ENCODE data around the gene ADAMTS7. TPM values are rescaled to one million over a fixed set of nuclear protein-coding genes. Genes with fewer than 3 reads are reported as not detected.
"Not testable (repeated sequence)": the region's sequence is repeated elsewhere in the genome, so short reads cannot be mapped to it uniquely, and the experiment has no call there.

ADAMTS7 gene
- polyA plus RNA-seq, 1 donor = 10.6 TPM

DNA sequence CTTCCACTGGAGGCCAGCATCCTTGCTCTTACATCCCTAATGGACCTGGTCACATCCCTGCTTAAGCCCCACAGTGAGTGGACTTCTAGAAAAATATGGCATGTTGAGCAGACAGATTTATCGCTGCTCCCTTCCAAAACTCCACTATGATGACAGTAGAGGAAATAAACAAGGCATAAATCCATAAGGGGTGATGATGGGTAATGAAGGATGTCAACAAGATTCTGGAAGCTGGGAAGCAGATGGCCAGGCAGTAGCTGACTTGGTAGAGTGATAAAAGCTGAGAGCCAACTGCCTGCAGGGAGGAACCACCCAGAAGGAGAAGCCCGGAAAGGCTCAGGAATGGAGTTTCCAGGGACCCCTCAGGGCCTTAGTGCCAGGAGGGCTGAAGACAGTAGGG lies 28.9 kb downstream of the ADAMTS7 start:
- H3K27ac ChIP-seq (ENCODE audit: low read length); H3K9me3 ChIP-seq (ENCODE audit: control insufficient read depth, low read depth, low read length); H3K4me3 ChIP-seq (ENCODE audit: low read length); H3K4me1 ChIP-seq (ENCODE audit: control insufficient read depth, insufficient read depth, low read length); DNase-seq; H3K36me3 ChIP-seq (ENCODE audit: control insufficient read depth, insufficient read depth, low read length); H3K27me3 ChIP-seq (ENCODE audit: control insufficient read depth, insufficient read depth, low read length): not testable (repeated sequence)
- no CpG with 5 or more reads among the region's 2 CpGs for WGBS (ENCODE audit: insufficient coverage, low lambda C conversion rate)

GRCh38 chr15:78781381-78781780 lies 29.9 kb downstream of the ADAMTS7 start:
- not testable (repeated sequence) for H3K4me1 ChIP-seq (ENCODE audit: control insufficient read depth, insufficient read depth, low read length); DNase-seq; H3K4me3 ChIP-seq (ENCODE audit: low read length); H3K36me3 ChIP-seq (ENCODE audit: control insufficient read depth, insufficient read depth, low read length); H3K27me3 ChIP-seq (ENCODE audit: control insufficient read depth, insufficient read depth, low read length); H3K9me3 ChIP-seq (ENCODE audit: control insufficient read depth, low read depth, low read length); H3K27ac ChIP-seq (ENCODE audit: low read length)
- WGBS (ENCODE audit: insufficient coverage, low lambda C conversion rate) = no CpG with 5 or more reads among the region's 4 CpGs

DNA sequence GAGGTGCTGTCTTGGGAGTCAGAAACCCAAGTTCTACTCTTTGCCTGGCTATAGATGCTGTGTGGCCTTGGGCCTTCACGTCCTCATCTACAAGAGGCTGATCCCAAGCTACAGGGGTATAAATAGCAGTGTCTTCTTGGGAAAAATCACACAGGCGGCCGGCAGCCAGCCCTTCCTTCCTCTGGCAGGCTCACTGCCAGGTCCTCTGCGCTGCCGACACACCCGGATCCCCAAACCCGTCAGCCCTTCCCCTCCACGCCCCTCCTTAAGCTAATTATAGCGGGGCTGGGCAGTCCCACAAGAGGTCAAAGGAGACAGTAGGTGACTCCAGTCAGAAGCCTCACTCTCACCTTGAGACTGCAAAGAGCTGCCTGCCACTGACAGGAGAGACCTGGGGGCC lies 31.3 kb downstream of the ADAMTS7 start:
- H3K4me1 ChIP-seq (ENCODE audit: control insufficient read depth, insufficient read depth, low read length); H3K9me3 ChIP-seq (ENCODE audit: control insufficient read depth, low read depth, low read length); H3K36me3 ChIP-seq (ENCODE audit: control insufficient read depth, insufficient read depth, low read length); H3K27me3 ChIP-seq (ENCODE audit: control insufficient read depth, insufficient read depth, low read length); H3K27ac ChIP-seq (ENCODE audit: low read length); H3K4me3 ChIP-seq (ENCODE audit: low read length); DNase-seq: not testable (repeated sequence)
- WGBS (ENCODE audit: insufficient coverage, low lambda C conversion rate) = no CpG with 5 or more reads among the region's 9 CpGs

DNA sequence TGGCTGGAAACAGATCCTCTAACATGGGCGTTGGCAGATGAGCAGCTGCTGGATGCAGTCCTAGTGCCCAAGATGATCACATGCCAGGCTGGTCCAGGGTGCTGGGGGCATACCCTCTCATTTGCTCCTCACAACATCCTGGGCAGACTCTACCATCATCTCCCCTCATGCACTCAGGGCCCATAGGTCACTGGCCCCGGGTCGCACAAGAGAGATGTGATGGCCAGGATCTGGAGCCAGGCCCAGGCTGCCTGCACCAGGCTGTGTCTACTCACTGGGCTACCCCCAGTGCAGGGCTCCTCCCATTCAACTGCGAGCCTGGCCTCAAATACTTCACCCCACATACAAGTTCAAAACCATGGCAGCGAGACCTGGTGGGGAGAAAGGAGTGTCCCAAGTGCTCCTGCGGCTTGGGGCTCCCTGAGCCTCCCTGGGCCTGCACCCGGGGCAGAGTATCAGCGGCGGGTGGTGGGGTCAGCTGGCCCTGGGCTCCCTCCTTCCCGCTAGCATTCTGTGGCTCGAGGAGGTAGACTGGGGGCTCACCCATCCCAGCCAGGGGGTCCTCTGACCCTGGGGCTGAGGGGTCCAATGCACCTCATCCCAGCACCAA lies 32.0 kb downstream of the ADAMTS7 start:
- not testable (repeated sequence) for H3K36me3 ChIP-seq (ENCODE audit: control insufficient read depth, insufficient read depth, low read length); H3K27ac ChIP-seq (ENCODE audit: low read length); H3K27me3 ChIP-seq (ENCODE audit: control insufficient read depth, insufficient read depth, low read length); H3K9me3 ChIP-seq (ENCODE audit: control insufficient read depth, low read depth, low read length); DNase-seq; H3K4me1 ChIP-seq (ENCODE audit: control insufficient read depth, insufficient read depth, low read length); H3K4me3 ChIP-seq (ENCODE audit: low read length)
- WGBS (ENCODE audit: insufficient coverage, low lambda C conversion rate) = no CpG with 5 or more reads among the region's 11 CpGs

GRCh38 chr15:78778422-78778821 lies 32.8 kb downstream of the ADAMTS7 start:
- DNase-seq = no peak
- H3K4me1 ChIP-seq (ENCODE audit: control insufficient read depth, insufficient read depth, low read length) = no peaks in the 10 kb centered on the region
- H3K27ac ChIP-seq (ENCODE audit: low read length) = no peak overlapping the region
- no peak overlapping the region for H3K4me3 ChIP-seq (ENCODE audit: low read length)
- WGBS (ENCODE audit: insufficient coverage, low lambda C conversion rate) = no CpG with 5 or more reads among the region's 5 CpGs
- H3K9me3 ChIP-seq (ENCODE audit: control insufficient read depth, low read depth, low read length) = no peaks in the 10 kb centered on the region
- no peaks in the 10 kb centered on the region for H3K36me3 ChIP-seq (ENCODE audit: control insufficient read depth, insufficient read depth, low read length)
- H3K27me3 ChIP-seq (ENCODE audit: control insufficient read depth, insufficient read depth, low read length) = no peaks in the 10 kb centered on the region

- WGBS (ENCODE audit: insufficient coverage, low lambda C conversion rate) = no CpG with 5 or more reads among the region's 12 CpGs
- H3K4me3 ChIP-seq (ENCODE audit: low read length); H3K9me3 ChIP-seq (ENCODE audit: control insufficient read depth, low read depth, low read length); H3K27me3 ChIP-seq (ENCODE audit: control insufficient read depth, insufficient read depth, low read length); DNase-seq; H3K4me1 ChIP-seq (ENCODE audit: control insufficient read depth, insufficient read depth, low read length); H3K27ac ChIP-seq (ENCODE audit: low read length); H3K36me3 ChIP-seq (ENCODE audit: control insufficient read depth, insufficient read depth, low read length): not testable (repeated sequence)
Observed at GRCh38 chr15:78777953-78778345, 33.3 kb downstream of the ADAMTS7 start.

DNA sequence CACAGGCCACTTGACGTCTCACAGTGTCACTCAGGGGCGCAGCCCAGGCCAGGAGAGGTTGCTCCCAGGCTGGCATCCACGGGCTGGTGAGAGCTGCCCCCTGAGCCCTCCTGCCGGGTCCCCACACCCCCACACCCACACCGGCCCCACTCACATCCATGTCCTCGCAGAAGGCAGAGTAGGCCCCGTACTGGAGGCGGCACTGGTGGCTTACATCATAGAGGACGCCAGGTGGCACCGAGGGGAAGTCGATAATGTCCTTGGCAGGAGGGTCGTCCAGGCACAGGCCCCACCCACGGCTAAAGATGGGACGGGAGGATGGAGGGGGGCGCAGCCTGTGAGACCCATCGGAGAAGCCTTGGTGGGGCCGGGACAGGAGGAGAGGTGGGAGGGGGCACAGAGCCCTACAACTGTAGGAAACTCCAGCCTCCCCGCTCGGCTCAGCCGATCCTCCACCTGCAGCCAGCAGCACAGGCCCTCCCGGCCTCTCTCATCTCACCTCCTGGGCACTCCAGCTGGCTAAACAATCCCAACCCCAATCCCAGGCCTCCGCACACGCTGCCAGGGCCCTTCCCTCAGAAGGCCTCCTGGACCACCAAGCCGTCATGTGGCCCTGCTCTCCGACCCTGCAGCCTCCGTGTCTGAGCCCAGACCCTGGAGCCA lies 33.8 kb downstream of the ADAMTS7 start:
- H3K9me3 ChIP-seq (ENCODE audit: control insufficient read depth, low read depth, low read length); DNase-seq; H3K27me3 ChIP-seq (ENCODE audit: control insufficient read depth, insufficient read depth, low read length); H3K36me3 ChIP-seq (ENCODE audit: control insufficient read depth, insufficient read depth, low read length); H3K27ac ChIP-seq (ENCODE audit: low read length); H3K4me3 ChIP-seq (ENCODE audit: low read length); H3K4me1 ChIP-seq (ENCODE audit: control insufficient read depth, insufficient read depth, low read length): not testable (repeated sequence)
- no CpG with 5 or more reads among the region's 26 CpGs for WGBS (ENCODE audit: insufficient coverage, low lambda C conversion rate)

DNA sequence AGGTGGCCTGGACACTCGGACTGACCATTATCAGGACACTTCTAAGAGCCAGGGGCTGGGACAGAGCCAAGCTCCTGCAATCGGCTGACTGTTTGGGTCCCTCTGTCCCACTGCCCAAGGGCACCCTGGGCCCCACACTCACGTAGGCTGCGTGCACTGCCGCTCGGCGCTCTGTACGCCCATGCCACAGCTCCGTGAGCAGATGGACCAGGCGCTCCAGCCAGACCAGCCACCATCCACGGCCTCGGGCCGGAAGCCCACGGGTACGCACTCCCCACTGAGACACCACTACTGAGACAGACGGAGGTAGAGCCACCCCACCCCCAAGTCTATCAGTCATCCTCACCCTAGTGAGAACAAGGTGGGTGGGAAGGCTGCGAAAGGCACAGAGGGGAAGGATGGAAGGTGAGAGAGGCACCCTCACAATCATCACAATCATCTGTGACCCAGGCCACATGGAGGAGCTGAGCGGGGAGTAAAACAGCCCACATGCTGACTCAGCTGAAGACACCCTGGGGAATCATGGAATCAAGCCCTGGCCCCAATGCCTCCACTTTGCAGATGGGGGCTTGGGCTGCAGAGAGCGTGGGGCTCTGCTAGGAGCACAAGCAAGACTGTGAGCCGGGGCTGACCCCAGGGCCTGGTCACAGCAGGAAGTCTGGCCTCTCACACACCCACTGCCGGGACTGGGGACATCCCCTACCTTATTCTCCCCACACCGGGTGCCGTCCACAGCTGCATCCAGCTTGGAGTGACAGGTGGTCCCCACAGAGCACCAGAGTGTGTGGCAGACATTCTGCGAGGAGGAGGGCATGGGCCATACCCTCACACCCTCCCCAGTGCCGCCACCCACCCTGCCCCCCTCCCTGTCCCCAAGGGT lies 35.0 kb downstream of the ADAMTS7 start:
- not testable (repeated sequence) for H3K4me1 ChIP-seq (ENCODE audit: control insufficient read depth, insufficient read depth, low read length); H3K36me3 ChIP-seq (ENCODE audit: control insufficient read depth, insufficient read depth, low read length); H3K4me3 ChIP-seq (ENCODE audit: low read length); H3K27me3 ChIP-seq (ENCODE audit: control insufficient read depth, insufficient read depth, low read length); H3K9me3 ChIP-seq (ENCODE audit: control insufficient read depth, low read depth, low read length); DNase-seq; H3K27ac ChIP-seq (ENCODE audit: low read length)
- WGBS (ENCODE audit: insufficient coverage, low lambda C conversion rate) = no CpG with 5 or more reads among the region's 25 CpGs

- no peak overlapping the region for H3K4me3 ChIP-seq (ENCODE audit: low read length)
- WGBS (ENCODE audit: insufficient coverage, low lambda C conversion rate) = no CpG with 5 or more reads among the region's 8 CpGs
- no peaks in the 10 kb centered on the region for H3K9me3 ChIP-seq (ENCODE audit: control insufficient read depth, low read depth, low read length)
- no peaks in the 10 kb centered on the region for H3K4me1 ChIP-seq (ENCODE audit: control insufficient read depth, insufficient read depth, low read length)
- no peak overlapping the region for H3K27ac ChIP-seq (ENCODE audit: low read length)
- H3K36me3 ChIP-seq (ENCODE audit: control insufficient read depth, insufficient read depth, low read length) = no peaks in the 10 kb centered on the region
- no peak for DNase-seq
- no peaks in the 10 kb centered on the region for H3K27me3 ChIP-seq (ENCODE audit: control insufficient read depth, insufficient read depth, low read length)
Observed at GRCh38 chr15:78775472-78775871, 35.8 kb downstream of the ADAMTS7 start.

DNA sequence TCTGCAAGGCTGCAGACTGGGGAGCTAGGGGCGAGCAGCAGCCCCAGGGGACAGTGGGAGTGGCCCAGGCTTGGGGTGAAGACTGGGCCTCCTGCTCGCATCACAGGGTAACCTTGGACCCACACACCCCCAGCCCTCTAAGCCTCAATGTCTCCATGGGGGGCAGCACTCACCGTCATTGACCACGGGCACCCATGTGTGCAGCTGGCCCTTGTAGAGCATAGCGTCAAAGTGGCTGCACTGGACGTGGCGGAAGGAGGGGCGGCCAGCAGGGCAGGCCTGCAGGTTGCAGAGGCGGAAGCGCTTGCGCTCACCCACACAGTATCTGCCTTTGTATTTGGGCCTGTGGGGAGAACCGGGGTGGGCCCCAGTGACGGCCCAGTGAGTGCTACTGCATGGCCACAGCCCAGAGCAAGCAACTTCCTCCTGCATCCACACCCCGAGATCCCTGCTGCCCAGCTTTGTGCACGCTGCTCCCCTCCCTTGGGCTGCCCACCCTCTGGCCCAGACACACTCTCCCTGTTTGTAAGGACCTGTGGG lies 36.7 kb downstream of the ADAMTS7 start:
- not testable (repeated sequence) for H3K27me3 ChIP-seq (ENCODE audit: control insufficient read depth, insufficient read depth, low read length); H3K36me3 ChIP-seq (ENCODE audit: control insufficient read depth, insufficient read depth, low read length); H3K4me3 ChIP-seq (ENCODE audit: low read length); DNase-seq; H3K9me3 ChIP-seq (ENCODE audit: control insufficient read depth, low read depth, low read length); H3K4me1 ChIP-seq (ENCODE audit: control insufficient read depth, insufficient read depth, low read length); H3K27ac ChIP-seq (ENCODE audit: low read length)
- WGBS (ENCODE audit: insufficient coverage, low lambda C conversion rate) = no CpG with 5 or more reads among the region's 15 CpGs

Data from large intestine (tissue), 3 donors.